Stimulated activated CD8-positive, alpha-beta memory T cell treated with anti-CD3 and anti-CD28 coated beads, Interleukin-4, amount 100 ng/mL, for 4 hours (primary cell): Measurements from ENCODE around the gene PTBP3.
A peak's percentile ranks its signal among the peaks of the same experiment; 100 is the strongest.

Experiments
- DNase-seq, 2 donors: peaks; one replicate each; pipeline ENCODE4 v3.0.0-alpha.2; 2020; ENCODE audit warnings: low read depth in 2 of 2, low spot score in 1 of 2

Gene PTBP3

GRCh38 chr9:112361601-112362000 is 28.2 kb upstream of the PTBP3 start:
- no peak for DNase-seq

GRCh38 chr9:112360047-112360804 is 26.8 kb upstream of the PTBP3 start:
- no peak for DNase-seq

- DNase-seq, result no peak
These were observed 22.0 kb upstream of the PTBP3 start for GRCh38 chr9:112355427-112355897.

- no peak for DNase-seq
These were observed 20.8 kb upstream of the PTBP3 start for GRCh38 chr9:112354081-112354743.

- no peak for DNase-seq
These were observed 18.8 kb upstream of the PTBP3 start for GRCh38 chr9:112352209-112352608.

- DNase-seq, result no peak
These were observed 17.8 kb upstream of the PTBP3 start for GRCh38 chr9:112351184-112351583.

- DNase-seq, result no peak
These were observed 15.6 kb upstream of the PTBP3 start for GRCh38 chr9:112349008-112349333.

GRCh38 chr9:112348257-112349007 is 15.0 kb upstream of the PTBP3 start:
- DNase-seq, result peak; percentile 33 to 52

- DNase-seq, result no peak
These were observed 8.3 kb upstream of the PTBP3 start for GRCh38 chr9:112341730-112342129.

- no peak for DNase-seq
These were observed 6.5 kb upstream of the PTBP3 start for GRCh38 chr9:112339886-112340285.

GRCh38 chr9:112338561-112338960 is 5.1 kb upstream of the PTBP3 start:
- no peak for DNase-seq

- DNase-seq, result no peak
These were observed 4.1 kb upstream of the PTBP3 start for GRCh38 chr9:112337547-112337946.

GRCh38 chr9:112334432-112334841 is 1.0 kb upstream of the PTBP3 start:
- DNase-seq, result peak; percentile 6 to 15

GRCh38 chr9:112333639-112334431 is 416 bp upstream of the PTBP3 start:
- DNase-seq, result peak; percentile 81 to 86

GRCh38 chr9:112332674-112332976 is 794 bp downstream of the PTBP3 start:
- no peak for DNase-seq

- DNase-seq, result no peak
These were observed 1.2 kb downstream of the PTBP3 start for GRCh38 chr9:112332214-112332613.

GRCh38 chr9:112331674-112331952 is 1.8 kb downstream of the PTBP3 start:
- no peak for DNase-seq

GRCh38 chr9:112328545-112328944 is 4.9 kb downstream of the PTBP3 start:
- no peak for DNase-seq

- DNase-seq, result no peak
These were observed 5.5 kb downstream of the PTBP3 start for GRCh38 chr9:112327718-112328450.

- DNase-seq, result no peak
These were observed 7.2 kb downstream of the PTBP3 start for GRCh38 chr9:112326194-112326593.

GRCh38 chr9:112325600-112325999 is 7.8 kb downstream of the PTBP3 start:
- DNase-seq, result no peak
